GM12891 (cell line): Measurements from ENCODE around the gene TYW1B.
"Not testable (repeated sequence)": the region's sequence is repeated elsewhere in the genome, so short reads cannot be mapped to it uniquely, and the experiment has no call there.

ENCODE experiments used
- POLR2A ChIP-seq: IDR thresholded peaks from 2 replicates; pipeline ENCODE4 v1.6.1; 2011; ENCODE audit warnings: low read depth, low read length, control low read depth
- POLR2AphosphoS5 ChIP-seq: IDR thresholded peaks from 2 replicates; pipeline ENCODE4 v1.6.1; 2011; ENCODE audit warnings: low read depth, low read length, control low read depth
- POU2F2 ChIP-seq: IDR thresholded peaks from 2 replicates; pipeline ENCODE4 v1.6.1; 2011; ENCODE audit warnings: low read depth, mild to moderate bottlenecking, control low read depth, low read length, moderate library complexity
- TAF1 ChIP-seq: IDR thresholded peaks from 2 replicates; pipeline ENCODE4 v1.6.1; 2011; ENCODE audit warnings: low read depth, low read length, control low read depth

DNA sequence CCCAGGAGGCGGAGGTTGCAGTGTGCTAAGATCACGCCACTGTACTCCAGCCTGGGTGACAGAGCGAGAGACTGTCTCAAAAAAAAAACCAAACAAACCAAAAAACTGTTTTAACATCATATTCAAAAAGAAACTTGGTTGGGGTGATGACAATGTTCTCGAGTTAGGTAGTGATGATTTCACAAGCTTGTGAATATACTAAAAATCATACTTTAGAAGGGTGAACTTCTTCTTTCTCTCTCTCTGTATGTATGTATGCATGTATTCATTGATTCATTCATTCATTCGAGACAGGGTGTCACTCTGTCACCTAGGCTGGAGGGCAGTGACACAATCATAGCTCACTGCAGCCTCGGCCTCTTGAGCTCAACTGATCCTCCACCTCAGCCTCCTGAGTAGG lies 151.1 kb downstream of the TYW1B start:
- not testable (repeated sequence) for TF ChIP-seq POLR2A, POLR2AphosphoS5, TAF1, POU2F2
